IMR-90 (cell line): ENCODE results near the gene PODXL2. TPM values are rescaled to one million over a fixed set of nuclear protein-coding genes. Genes with fewer than 3 reads are reported as not detected.

Source experiments
- ATAC-seq: fragments of 200-7000 bp; cut with Tn5 transposase; 2 replicates; pipeline ENCODE4 v1.9.1; 2020; ENCODE audit warnings: low read depth, mild to moderate bottlenecking, moderate library complexity
- BruUV-seq: library from RNA; stranded (reverse); fragments of 400-500 nt; replicated peaks from 2 replicates; lab custom pipeline; 2021; lab: Mats Ljungman, UMichigan
- CTCF ChIA-PET: fragments of 300-600 bp; formaldehyde crosslinking; extraction: SDS; loops from one replicate; lab custom pipeline; 2021; ENCODE audit warnings: antibody characterized with exemption; lab: Yijun Ruan, JAX
- POLR2A ChIA-PET: fragments of 300-600 bp; sonication (Branson Sonifier 250); formaldehyde crosslinking; loops from one replicate; lab custom pipeline; 2022; ENCODE audit warnings: antibody characterized with exemption; ENCODE audit not compliant: unreplicated experiment; lab: Charles Lee
- DNase-seq: peaks from one replicate; pipeline ENCODE4 v3.0.0; 2013
- H2AFZ ChIP-seq: replicated peaks from 2 replicates; pipeline ENCODE3; 2013; ENCODE audit warnings: low read length, mild to moderate bottlenecking; ENCODE audit not compliant: poor library complexity
- H2AK5ac ChIP-seq: 2 replicates; pipeline ENCODE4 v1.6.1; 2013; ENCODE audit warnings: low read depth, low read length, inconsistent platforms
- H2AK9ac ChIP-seq: replicated peaks from 2 replicates; pipeline ENCODE3; 2013; ENCODE audit warnings: mild to moderate bottlenecking, low read depth, low read length, moderate library complexity; ENCODE audit not compliant: poor library complexity
- H2BK120ac ChIP-seq: 2 replicates; pipeline ENCODE4 v1.6.1; 2013; ENCODE audit warnings: low read depth, low read length, inconsistent platforms
- H2BK15ac ChIP-seq: 3 replicates; pipeline ENCODE4 v1.6.1; 2013; ENCODE audit warnings: low read depth, low read length, inconsistent platforms
- H2BK20ac ChIP-seq: 2 replicates; pipeline ENCODE4 v1.6.1; 2013; ENCODE audit warnings: low read depth, mild to moderate bottlenecking, inconsistent platforms, low read length, moderate library complexity
- H2BK5ac ChIP-seq: 2 replicates; pipeline ENCODE4 v1.6.1; 2013; ENCODE audit warnings: mild to moderate bottlenecking, low read depth, low read length, inconsistent platforms; ENCODE audit not compliant: poor library complexity, severe bottlenecking
- H3K14ac ChIP-seq: replicated peaks from 2 replicates; pipeline ENCODE4 v1.6.1; 2013; ENCODE audit warnings: low read depth, low read length, inconsistent platforms
- H3K18ac ChIP-seq: 2 replicates; pipeline ENCODE4 v1.6.1; 2013; ENCODE audit warnings: low read depth, low read length, control low read depth
- H3K23ac ChIP-seq: 2 replicates; pipeline ENCODE4 v1.6.1; 2013; ENCODE audit warnings: low read depth, low read length, inconsistent platforms
- H3K27ac ChIP-seq: 2 replicates; pipeline ENCODE4 v1.5.1; 2013; ENCODE audit warnings: mild to moderate bottlenecking, control low read depth, low read length; ENCODE audit not compliant: insufficient read depth
- H3K27me3 ChIP-seq: 2 replicates; pipeline ENCODE4 v1.6.1; 2013; ENCODE audit warnings: low read length; ENCODE audit not compliant: control insufficient read depth, insufficient read depth
- H3K36me3 ChIP-seq: 2 replicates; pipeline ENCODE4 v1.6.1; 2013; ENCODE audit warnings: low read length, mixed read lengths; ENCODE audit not compliant: control insufficient read depth, insufficient read depth
- H3K4ac ChIP-seq: 2 replicates; pipeline ENCODE4 v1.6.1; 2013; ENCODE audit warnings: low read depth, low read length, inconsistent platforms
- H3K4me1 ChIP-seq: 2 replicates; pipeline ENCODE4 v1.6.1; 2013; ENCODE audit warnings: low read length, mixed read lengths; ENCODE audit not compliant: control insufficient read depth, insufficient read depth
- H3K4me2 ChIP-seq: 2 replicates; pipeline ENCODE4 v1.6.1; 2013; ENCODE audit warnings: low read depth, mild to moderate bottlenecking, control low read depth, low read length, moderate library complexity
- H3K4me3 ChIP-seq: 2 replicates; pipeline ENCODE4 v1.5.1; 2013; ENCODE audit warnings: low read depth, mild to moderate bottlenecking, control low read depth, low read length, moderate library complexity; ENCODE audit not compliant: insufficient read depth
- H3K56ac ChIP-seq: 2 replicates; pipeline ENCODE4 v1.6.1; 2013; ENCODE audit warnings: low read length, inconsistent platforms; ENCODE audit not compliant: insufficient read depth; ENCODE audit errors: extremely low read depth
- H3K79me1 ChIP-seq, 2 experiments: 2 replicates each; pipeline ENCODE4 v1.6.1; 2013; ENCODE audit warnings: low read length in 2 of 2, inconsistent platforms in 1 of 2, low read depth in 1 of 2
- H3K9ac ChIP-seq: 2 replicates; pipeline ENCODE4 v1.6.1; 2013; ENCODE audit warnings: low read depth, low read length, control low read depth
- H3K9me1 ChIP-seq: 2 replicates; pipeline ENCODE4 v1.6.1; 2013; ENCODE audit warnings: low read length, inconsistent platforms; ENCODE audit not compliant: insufficient read depth
- H3K9me3 ChIP-seq: 2 replicates; pipeline ENCODE4 v1.6.1; 2013; ENCODE audit warnings: low read length; ENCODE audit not compliant: control insufficient read depth, insufficient read depth
- H4K20me1 ChIP-seq: 2 replicates; pipeline ENCODE4 v1.6.1; 2013; ENCODE audit warnings: low read length, inconsistent platforms; ENCODE audit not compliant: insufficient read depth
- H4K5ac ChIP-seq: 2 replicates; pipeline ENCODE4 v1.6.1; 2013; ENCODE audit warnings: mild to moderate bottlenecking, low read depth, low read length, control low read depth
- H4K8ac ChIP-seq, 2 experiments: 2 replicates each; pipeline ENCODE4 v1.6.1; 2013; ENCODE audit warnings: low read depth in 2 of 2, low read length in 2 of 2, control low read depth in 1 of 2, inconsistent platforms in 1 of 2
- H4K91ac ChIP-seq: 2 replicates; pipeline ENCODE4 v1.6.1; 2013; ENCODE audit warnings: low read depth, low read length, inconsistent platforms; ENCODE audit not compliant: insufficient read depth
- BHLHE40 ChIP-seq: fragments of 150-350 bp; IDR thresholded peaks from 2 replicates; pipeline ENCODE4 v1.6.1; 2016; ENCODE audit warnings: mild to moderate bottlenecking, low read depth, low read length
- CHD1 ChIP-seq: IDR thresholded peaks from 2 replicates; pipeline ENCODE4 v1.6.1; 2012; ENCODE audit warnings: low read depth, low read length, improper control_type of control experiment
- FOS ChIP-seq: fragments of 150-350 bp; IDR thresholded peaks from 2 replicates; pipeline ENCODE4 v1.6.1; 2016; ENCODE audit warnings: low read depth, low read length
- MAFK ChIP-seq: IDR thresholded peaks from 2 replicates; pipeline ENCODE4 v1.6.1; 2012; ENCODE audit warnings: low read depth, low read length, improper control_type of control experiment
- MAZ ChIP-seq: IDR thresholded peaks from 2 replicates; pipeline ENCODE4 v1.6.1; 2012; ENCODE audit warnings: low read depth, mild to moderate bottlenecking, low read length, improper control_type of control experiment, moderate library complexity, borderline replicate concordance
- MXI1 ChIP-seq: IDR thresholded peaks from 2 replicates; pipeline ENCODE4 v1.6.1; 2012; ENCODE audit warnings: low read depth, mild to moderate bottlenecking, low read length, moderate library complexity, borderline replicate concordance
- NFE2L2 ChIP-seq: fragments of 150-350 bp; IDR thresholded peaks from 2 replicates; pipeline ENCODE4 v1.6.1; 2016; ENCODE audit warnings: low read depth, mild to moderate bottlenecking, low read length
- POLR2A ChIP-seq: IDR thresholded peaks from 2 replicates; pipeline ENCODE4 v1.6.1; 2012; ENCODE audit warnings: mild to moderate bottlenecking, low read depth, low read length
- RAD21 ChIP-seq: IDR thresholded peaks from 2 replicates; pipeline ENCODE4 v1.6.1; 2012; ENCODE audit warnings: low read length, improper control_type of control experiment
- RCOR1 ChIP-seq: IDR thresholded peaks from 2 replicates; pipeline ENCODE4 v1.6.1; 2012; ENCODE audit warnings: mild to moderate bottlenecking, low read length, improper control_type of control experiment; ENCODE audit not compliant: insufficient replicate concordance
- RFX5 ChIP-seq: IDR thresholded peaks from 2 replicates; pipeline ENCODE4 v1.8.0; 2012; ENCODE audit warnings: low read depth, mild to moderate bottlenecking, low read length, moderate library complexity
- SMC3 ChIP-seq: fragments of 150-350 bp; IDR thresholded peaks from 2 replicates; pipeline ENCODE4 v1.6.1; 2016; ENCODE audit warnings: low read depth, mild to moderate bottlenecking, antibody characterized with exemption, low read length, moderate library complexity
- USF2 ChIP-seq: fragments of 150-350 bp; IDR thresholded peaks from 2 replicates; pipeline ENCODE4 v1.6.1; 2017; ENCODE audit warnings: mild to moderate bottlenecking, antibody characterized with exemption, low read length, low read depth
- WGBS, 2 experiments: methylation state at CpG; one replicate each; pipeline versions ENCODE4 v1.1.5 to v1.1.7; 2013; ENCODE audit warnings: missing lambda C conversion rate in 2 of 2; ENCODE audit not compliant: insufficient read length in 1 of 2; ENCODE audit errors: extremely low coverage in 2 of 2; 5-methylcytosine and 5-hydroxymethylcytosine counted together
- dilution Hi-C: fragments of 300-500 bp; cut with HindIII; formaldehyde crosslinking; loops from one replicate; pipeline ENCODE4 v1.14.3; 2018; ENCODE audit warnings: low sequenced_read_pairs; ENCODE audit not compliant: unreplicated experiment
- in situ Hi-C: fragments of 300-500 bp; cut with MboI; formaldehyde crosslinking; loops from 3 replicates; pipeline ENCODE4 v1.14.3; 2019; ENCODE audit warnings: low sequenced_read_pairs, inconsistent platforms, mixed read lengths
- intact Hi-C: fragments of 100-400 bp; cut with micrococcal nuclease; formaldehyde crosslinking; loops from 2 replicates; pipeline ENCODE4 v1.10.0; 2022
- polyA plus RNA-seq, 3 experiments: library from polyadenylated mRNA; depleted of rRNA; stranded (reverse); fragments of >200 nt; gene quantifications; 2 replicates each; pipeline ENCODE4 v1.2.3, GENCODE V29; 2012; ENCODE audit warnings: low replicate concordance in 1 of 3
- total RNA-seq: library from RNA; depleted of rRNA; stranded (reverse); fragments of >200 nt; gene quantifications from 2 replicates; pipeline ENCODE4 v1.2.3, GENCODE V29; 2012
- TF ChIP-seq, protein P1 (sequence below): fragments of 150-350 bp; IDR thresholded peaks from 2 replicates; pipeline ENCODE4 v1.6.1; 2016; ENCODE audit warnings: low read depth, mild to moderate bottlenecking, low read length, moderate library complexity, borderline replicate concordance
- TF ChIP-seq, protein P2 (sequence below): conservative IDR thresholded peaks from 2 replicates; pipeline ENCODE4 v1.5.1; 2012; ENCODE audit warnings: mild to moderate bottlenecking, low read depth, low read length, improper control_type of control experiment

PODXL2 gene
- total and polyA plus RNA-seq, 2 of the 4 experiments (the other 2 are of a cell fraction): 1.6 to 5.4 TPM

DNA sequence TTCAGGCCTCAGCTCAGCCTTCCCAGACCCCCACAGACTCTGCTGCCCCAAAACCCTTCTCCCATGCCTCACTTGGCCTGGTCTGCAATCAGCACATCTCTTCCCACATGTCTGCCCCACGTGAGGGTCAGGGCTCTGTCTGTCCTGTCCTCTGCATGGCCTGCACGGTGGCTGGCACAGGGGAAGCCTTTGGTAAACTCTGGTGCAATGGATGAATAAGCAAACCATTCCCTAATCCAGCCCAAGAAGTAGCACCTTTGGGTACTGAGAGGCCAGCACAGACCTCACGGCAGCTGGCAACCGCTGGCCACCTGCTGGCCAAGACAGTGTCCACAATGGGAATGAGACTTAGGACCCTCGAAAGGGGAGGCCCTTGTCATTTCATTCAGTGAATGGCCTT, 71.4 kb downstream of the PODXL2 start:
- POLR2A ChIA-PET: interaction anchor here (0.5 kb wide), 1 partner anchor 131 kb away, joined by 3 read pairs; no protein-coding TSS in a partner anchor
- BruUV-seq: no TSS peak
- dilution Hi-C loops: no loop called here

More for the DNA sequence above, 71.4 kb downstream of the PODXL2 start:
- TF ChIP-seq NFE2L2: no peak
- TF ChIP-seq MXI1: no peak
- TF ChIP-seq, protein P1, sequence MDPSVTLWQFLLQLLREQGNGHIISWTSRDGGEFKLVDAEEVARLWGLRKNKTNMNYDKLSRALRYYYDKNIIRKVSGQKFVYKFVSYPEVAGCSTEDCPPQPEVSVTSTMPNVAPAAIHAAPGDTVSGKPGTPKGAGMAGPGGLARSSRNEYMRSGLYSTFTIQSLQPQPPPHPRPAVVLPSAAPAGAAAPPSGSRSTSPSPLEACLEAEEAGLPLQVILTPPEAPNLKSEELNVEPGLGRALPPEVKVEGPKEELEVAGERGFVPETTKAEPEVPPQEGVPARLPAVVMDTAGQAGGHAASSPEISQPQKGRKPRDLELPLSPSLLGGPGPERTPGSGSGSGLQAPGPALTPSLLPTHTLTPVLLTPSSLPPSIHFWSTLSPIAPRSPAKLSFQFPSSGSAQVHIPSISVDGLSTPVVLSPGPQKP: no peak
- no peak for TF ChIP-seq POLR2A
- no peak for TF ChIP-seq FOS
- no peak for TF ChIP-seq SMC3
- no peak for TF ChIP-seq USF2
- TF ChIP-seq MAFK: no peak
- TF ChIP-seq BHLHE40: no peak
- no peak for TF ChIP-seq RCOR1
- no peak for TF ChIP-seq RFX5
- no peak for TF ChIP-seq RAD21
- TF ChIP-seq CHD1: no peak
- no peak for TF ChIP-seq MAZ
- TF ChIP-seq, protein P2, sequence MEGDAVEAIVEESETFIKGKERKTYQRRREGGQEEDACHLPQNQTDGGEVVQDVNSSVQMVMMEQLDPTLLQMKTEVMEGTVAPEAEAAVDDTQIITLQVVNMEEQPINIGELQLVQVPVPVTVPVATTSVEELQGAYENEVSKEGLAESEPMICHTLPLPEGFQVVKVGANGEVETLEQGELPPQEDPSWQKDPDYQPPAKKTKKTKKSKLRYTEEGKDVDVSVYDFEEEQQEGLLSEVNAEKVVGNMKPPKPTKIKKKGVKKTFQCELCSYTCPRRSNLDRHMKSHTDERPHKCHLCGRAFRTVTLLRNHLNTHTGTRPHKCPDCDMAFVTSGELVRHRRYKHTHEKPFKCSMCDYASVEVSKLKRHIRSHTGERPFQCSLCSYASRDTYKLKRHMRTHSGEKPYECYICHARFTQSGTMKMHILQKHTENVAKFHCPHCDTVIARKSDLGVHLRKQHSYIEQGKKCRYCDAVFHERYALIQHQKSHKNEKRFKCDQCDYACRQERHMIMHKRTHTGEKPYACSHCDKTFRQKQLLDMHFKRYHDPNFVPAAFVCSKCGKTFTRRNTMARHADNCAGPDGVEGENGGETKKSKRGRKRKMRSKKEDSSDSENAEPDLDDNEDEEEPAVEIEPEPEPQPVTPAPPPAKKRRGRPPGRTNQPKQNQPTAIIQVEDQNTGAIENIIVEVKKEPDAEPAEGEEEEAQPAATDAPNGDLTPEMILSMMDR: no peak
- intact Hi-C loops (no loop called here), in situ Hi-C loops (no loop called here)
- Histone ChIP-seq H4K20me1 (no peaks in the 10 kb centered on the region; the same call in 1 of the 2 replicates), H2AK9ac (peak overlapping the region; percentile 16), H2BK15ac (no peak overlapping the region), H2AK5ac (no peak overlapping the region; the same call in 1 of the 2 replicates), H3K9ac (no peak overlapping the region), H3K27me3 (no peaks in the 10 kb centered on the region), H3K9me3 (no peaks in the 10 kb centered on the region), H2AFZ (no peak overlapping the region), H3K18ac (no peak overlapping the region), H3K4me2 (no peak overlapping the region), H4K8ac (no peak overlapping the region), H2BK120ac (no peak overlapping the region; the same call in 1 of the 2 replicates), H3K79me1 (peaks cover 0 to 53% of the 10 kb centered on the region in 2 experiments; a peak in 2 of 4 replicates), H3K36me3 (no peaks in the 10 kb centered on the region), H3K27ac (no peak overlapping the region), H3K4ac (peak overlapping the region; percentile 18; the same call in 1 of the 2 replicates), H2BK5ac (no peak overlapping the region), H4K91ac (no peak overlapping the region), H3K14ac (no peak overlapping the region), H3K56ac (no peak overlapping the region), H2BK20ac (no peak overlapping the region), H3K9me1 (peaks cover 31% of the 10 kb centered on the region), H3K4me1 (peaks cover 32% of the 10 kb centered on the region), H4K5ac (no peak overlapping the region), H3K4me3 (no peak overlapping the region), H3K23ac (no peak overlapping the region)
- DNase-seq: no peak
- ATAC-seq: no peak
- CTCF ChIA-PET: no interaction called here
- WGBS, 2 experiments: 90% methylated on average over 4 of the region's 5 CpGs; no CpG with 5 or more reads in 1 of the 2 experiments
